GM12865 (cell line): ENCODE measurements around the gene RABGEF1.
"Not testable (repeated sequence)": the region's sequence is repeated elsewhere in the genome, so short reads cannot be mapped to it uniquely, and the experiment has no call there.

Experiments
- DNase-seq: peaks from one replicate; pipeline ENCODE4 v3.0.0; 2010; ENCODE audit warnings: low read depth
- H3K4me3 ChIP-seq: 2 replicates; pipeline ENCODE4 v1.5.1; 2011; ENCODE audit warnings: mild to moderate bottlenecking, low read depth, low read length, control low read depth
- TF ChIP-seq, protein P1 (sequence below): IDR thresholded peaks from 2 replicates; pipeline ENCODE4 v1.5.1; 2011; ENCODE audit warnings: low read length, control low read depth, low read depth, inconsistent platforms; ENCODE audit not compliant: insufficient read depth; ENCODE audit errors: missing control alignments

Gene RABGEF1

DNA sequence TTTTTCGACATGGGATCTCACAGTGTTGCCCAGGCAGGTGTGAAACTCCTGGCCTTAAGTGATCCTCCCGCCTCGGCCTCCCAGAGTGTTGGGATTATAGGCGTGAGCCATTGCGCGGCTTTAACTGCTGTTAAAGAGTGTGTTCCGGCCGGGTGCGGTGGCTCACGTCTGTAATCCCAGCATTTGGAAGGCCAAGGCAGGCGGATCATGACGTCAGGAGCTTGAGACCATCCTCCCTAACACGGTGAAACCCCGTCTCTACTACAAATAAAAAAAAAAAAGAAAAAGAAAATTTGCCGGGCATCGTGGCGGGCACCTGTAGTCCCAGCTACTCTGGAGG lies 1.1 kb downstream of the RABGEF1 start:
- H3K4me3 ChIP-seq = peak overlapping the region; percentile 90
- DNase-seq = no peak
- TF ChIP-seq, protein P1, sequence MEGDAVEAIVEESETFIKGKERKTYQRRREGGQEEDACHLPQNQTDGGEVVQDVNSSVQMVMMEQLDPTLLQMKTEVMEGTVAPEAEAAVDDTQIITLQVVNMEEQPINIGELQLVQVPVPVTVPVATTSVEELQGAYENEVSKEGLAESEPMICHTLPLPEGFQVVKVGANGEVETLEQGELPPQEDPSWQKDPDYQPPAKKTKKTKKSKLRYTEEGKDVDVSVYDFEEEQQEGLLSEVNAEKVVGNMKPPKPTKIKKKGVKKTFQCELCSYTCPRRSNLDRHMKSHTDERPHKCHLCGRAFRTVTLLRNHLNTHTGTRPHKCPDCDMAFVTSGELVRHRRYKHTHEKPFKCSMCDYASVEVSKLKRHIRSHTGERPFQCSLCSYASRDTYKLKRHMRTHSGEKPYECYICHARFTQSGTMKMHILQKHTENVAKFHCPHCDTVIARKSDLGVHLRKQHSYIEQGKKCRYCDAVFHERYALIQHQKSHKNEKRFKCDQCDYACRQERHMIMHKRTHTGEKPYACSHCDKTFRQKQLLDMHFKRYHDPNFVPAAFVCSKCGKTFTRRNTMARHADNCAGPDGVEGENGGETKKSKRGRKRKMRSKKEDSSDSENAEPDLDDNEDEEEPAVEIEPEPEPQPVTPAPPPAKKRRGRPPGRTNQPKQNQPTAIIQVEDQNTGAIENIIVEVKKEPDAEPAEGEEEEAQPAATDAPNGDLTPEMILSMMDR = no peak

DNA sequence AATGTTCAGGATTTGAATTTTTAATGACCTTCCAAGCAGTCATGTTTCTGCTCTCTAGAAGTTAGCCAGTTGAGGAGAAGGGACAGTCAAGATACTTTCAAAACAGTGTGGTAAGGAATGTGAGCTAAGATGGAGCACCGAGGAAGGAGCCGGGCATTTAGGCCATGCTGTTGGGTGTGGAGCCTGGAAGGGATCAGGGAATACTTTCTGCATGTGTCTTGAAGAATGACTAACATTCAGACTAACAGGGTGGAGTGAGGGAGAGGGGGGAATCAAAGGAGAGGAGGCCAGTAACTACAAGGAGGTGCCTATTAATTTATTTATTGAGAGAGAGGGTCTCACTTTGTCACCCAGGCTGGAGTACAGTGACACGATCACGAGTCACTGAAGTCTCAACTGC lies 1.8 kb downstream of the RABGEF1 start:
- DNase-seq, H3K4me3 ChIP-seq: not testable (repeated sequence)

DNA sequence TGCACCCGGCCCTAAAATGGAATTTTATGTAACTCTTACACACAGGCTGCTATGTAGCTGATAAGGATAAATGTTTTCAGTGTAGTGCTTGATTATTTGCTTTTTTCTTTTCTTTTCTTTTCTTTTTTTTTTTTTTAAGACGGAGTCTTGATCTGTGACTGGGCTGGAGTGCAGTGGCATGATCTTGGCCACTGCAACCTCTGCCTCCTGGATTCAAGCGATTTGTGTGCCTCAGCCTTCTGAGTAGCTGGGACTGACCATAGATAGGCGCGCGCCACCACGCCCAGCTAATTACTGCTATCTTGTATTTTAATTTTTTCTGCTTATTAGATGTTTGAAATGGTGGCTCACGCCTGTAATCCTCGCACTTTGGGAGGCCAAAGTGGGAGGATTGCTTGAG lies 3.4 kb downstream of the RABGEF1 start:
- TF ChIP-seq, protein P1 = no peak
- no peak for DNase-seq
- no peak overlapping the region for H3K4me3 ChIP-seq

DNA sequence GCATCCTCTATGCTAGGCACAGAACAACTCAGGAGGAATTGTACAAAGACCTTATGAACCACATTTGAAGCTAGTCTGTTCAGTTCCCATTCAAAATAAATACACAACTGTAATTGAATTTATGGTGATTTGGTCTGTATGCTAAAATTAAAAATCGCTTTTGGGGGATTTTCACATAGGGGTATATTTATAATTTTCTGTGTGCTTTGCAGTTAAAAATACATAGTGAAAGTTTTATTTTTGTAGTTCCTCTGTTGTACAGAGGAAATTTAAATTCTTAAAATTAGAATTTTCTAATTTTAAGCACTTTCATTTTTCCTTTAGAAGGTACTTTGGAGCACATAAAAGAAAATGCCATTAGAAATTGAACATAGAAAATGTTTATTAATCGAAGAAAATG lies 6.9 kb downstream of the RABGEF1 start:
- H3K4me3 ChIP-seq = peak overlapping the region; percentile 16
- no peak for DNase-seq
- TF ChIP-seq, protein P1 = no peak

DNA sequence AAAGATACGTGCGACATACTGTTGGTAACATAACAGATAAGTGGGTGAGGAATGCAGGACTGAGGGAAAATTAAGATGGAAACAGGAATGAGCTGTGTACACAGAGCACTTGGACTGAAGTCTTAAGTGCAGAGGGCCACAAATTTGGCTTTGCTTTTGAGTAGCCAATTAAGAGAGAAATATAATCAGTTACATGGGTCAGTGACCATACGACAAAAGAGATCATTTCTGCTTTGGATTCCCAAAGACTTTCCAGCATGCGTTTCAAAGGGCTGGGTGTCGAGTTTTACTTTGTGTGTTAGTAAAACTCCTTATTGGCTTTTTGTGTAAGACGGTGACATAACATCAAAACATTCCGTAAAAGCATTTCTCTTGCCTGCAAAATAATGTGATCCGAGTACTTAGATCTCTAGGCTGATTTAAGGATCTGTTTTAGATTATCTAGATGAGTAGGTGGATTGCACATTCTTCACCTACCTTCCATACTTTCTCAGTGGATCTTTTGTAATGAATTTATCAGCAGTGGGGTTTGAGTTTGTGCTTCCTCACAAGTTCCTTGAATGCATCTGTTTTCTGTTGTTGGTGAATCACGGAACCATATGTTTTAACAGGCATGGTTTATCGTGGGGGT lies 7.5 kb downstream of the RABGEF1 start:
- DNase-seq = no peak
- H3K4me3 ChIP-seq = peak overlapping the region; percentile 16
- TF ChIP-seq, protein P1 = no peak

DNA sequence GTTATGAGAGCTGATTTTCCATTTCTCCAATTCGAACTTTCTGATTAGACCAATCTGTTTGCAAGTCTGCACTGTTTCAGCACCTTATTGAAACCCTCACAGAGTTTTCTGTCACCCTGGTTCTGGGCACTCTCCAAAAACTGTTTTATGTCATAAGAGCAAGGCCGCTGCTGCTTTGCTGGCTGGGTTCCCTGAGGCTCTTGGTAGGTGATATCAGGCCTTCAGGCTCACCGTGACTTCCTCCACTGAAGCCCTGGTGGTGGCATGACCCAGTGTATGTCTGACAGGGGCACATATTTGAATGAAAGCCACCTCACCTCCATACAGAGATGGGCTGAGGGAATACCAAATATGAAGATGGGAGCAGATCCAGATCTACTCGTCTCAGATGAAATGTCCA lies 8.3 kb downstream of the RABGEF1 start:
- DNase-seq = peak; percentile 66
- TF ChIP-seq, protein P1 = no peak
- H3K4me3 ChIP-seq = peak overlapping the region; percentile 16

DNA sequence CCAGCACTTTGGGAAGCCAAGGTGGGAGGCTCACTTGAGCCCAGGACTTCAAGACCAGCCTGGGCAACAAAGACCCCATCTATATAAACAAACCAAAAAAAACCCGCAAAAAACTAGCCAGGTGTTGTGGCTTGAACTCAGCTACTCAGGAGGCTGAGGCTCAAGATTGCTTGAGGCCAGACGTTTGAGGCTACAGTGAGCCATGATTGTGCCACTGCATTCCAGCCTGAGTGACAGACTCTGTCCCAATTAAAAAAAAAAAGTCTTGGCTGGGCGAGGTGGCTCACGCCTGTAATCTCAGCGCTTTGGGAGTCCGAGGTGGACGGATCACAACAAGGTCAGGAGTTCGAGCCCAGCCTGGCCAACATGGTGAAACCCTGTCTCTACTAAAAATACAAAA lies 11.4 kb downstream of the RABGEF1 start:
- DNase-seq = no peak
- H3K4me3 ChIP-seq = no peak overlapping the region
- TF ChIP-seq, protein P1 = no peak
